Measurements from ENCODE around the gene CRMP1. TPM values are rescaled to one million over a fixed set of nuclear protein-coding genes. Genes with fewer than 3 reads are reported as not detected.

Gene CRMP1
- polyA plus RNA-seq, 1 donor = 69.3 TPM

DNA sequence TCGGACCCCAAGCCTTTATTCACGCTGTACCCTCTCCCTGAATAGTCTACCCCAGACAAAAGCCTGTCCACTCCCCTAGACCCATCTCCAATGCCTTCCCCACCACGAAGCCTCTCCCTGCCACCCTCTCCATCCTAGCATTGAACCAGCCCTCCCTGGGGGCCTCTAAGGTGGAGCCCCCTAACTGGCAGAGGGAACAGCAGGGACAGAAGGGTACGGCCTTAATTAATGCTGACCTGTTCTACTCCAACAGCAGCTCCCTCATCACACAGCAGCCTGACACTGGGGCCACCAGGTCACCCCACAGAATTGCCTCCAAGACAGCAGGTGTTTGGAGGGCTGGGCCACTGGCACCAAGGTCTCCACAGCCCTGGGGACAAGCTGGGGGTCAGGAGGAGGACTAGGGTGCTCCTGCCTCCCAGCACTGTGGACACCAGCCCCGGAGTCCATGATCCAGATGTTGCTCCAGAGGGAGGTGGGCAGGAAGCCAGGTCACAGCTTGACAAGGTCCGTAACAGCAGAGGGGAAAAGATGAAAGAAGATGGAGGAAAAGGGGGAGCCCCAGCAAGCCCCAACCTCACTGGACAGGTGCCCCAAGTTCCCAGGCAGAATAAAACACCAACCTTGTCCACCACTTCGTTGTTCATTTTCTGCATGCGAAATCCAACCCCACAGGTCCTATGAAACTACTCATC lies 3.7 kb downstream of the CRMP1 start:
- no peak for DNase-seq

DNA sequence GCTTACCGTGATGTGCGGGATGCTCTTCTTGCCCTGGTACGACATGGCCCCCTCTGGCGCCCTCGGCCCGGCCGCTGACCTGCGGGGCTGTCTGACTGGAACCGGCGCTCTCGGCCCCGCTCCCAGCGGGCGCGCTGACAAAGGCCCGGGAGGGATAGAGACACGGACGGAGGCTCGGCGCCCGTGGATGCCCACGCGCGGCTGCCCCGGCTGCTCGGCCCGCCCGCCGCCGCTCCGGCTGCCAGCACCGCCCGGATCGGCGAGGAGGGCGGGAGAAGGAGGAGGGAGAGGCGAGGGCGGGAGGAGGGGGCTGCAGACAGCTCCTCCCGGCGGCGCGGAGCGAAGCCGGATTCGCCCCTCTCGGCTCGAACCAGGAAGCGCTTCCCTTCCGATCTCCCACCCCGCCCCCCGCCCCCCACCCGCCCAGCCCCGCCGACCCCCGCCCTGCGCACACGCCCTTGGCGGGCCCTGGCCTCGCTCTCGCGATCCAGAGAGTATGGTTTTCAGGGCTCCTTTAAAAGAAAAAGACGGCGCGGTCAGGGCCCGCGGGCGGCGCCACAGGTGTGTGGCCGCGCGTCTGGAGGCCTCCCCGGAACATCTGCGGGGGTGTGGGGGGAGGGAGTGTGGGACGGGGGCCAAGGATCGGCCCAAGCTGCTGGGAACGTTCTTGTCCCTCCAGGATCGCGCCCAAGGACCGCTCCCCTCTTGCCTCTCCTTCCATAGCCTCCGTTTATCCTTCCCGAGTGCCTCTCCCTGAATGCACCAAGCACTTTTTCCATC lies 4.5 kb downstream of the CRMP1 start:
- DNase-seq = no peak

DNA sequence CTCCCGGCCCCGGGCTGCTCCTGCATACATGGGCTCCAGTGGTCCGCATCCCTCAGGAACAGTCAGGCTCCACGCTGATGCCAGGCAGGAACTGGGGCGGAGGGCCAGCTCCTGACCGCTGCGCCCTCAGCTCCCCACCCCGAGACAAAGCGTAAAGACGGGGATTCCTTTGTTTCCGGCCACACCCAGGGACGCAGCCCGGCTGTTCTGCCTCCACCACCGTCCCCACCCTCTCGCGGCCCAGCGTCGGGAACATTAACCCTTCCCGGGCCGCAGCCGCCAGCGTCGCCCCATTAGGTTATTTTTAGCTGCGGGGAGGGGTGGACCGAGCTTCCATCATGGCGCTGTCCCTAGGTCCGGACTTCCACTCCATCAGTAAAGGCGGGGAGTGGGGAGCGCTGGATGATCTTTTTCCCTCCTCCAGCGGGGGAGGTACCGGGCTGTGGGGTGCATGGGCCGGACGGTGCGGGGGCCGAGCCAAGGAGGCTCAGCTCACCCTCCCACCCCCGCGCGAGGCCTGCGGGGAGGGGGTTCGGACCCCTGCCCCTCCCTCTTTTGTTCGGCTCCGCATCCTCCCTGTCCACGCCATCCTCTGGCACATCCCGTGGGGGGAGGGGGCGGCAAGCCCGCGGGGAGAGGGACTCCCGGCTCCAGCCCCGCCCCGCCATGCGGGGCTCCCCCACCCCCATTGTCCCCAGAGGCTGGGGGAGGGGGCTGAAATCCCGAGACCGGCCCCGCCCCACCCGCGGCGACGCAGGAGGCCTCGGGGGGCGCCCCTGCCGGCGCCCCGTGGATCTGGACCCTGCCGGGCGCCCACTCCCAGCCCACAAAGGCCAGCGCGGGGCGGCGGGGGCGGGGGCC lies 5.3 kb downstream of the CRMP1 start:
- no peak for DNase-seq

DNA sequence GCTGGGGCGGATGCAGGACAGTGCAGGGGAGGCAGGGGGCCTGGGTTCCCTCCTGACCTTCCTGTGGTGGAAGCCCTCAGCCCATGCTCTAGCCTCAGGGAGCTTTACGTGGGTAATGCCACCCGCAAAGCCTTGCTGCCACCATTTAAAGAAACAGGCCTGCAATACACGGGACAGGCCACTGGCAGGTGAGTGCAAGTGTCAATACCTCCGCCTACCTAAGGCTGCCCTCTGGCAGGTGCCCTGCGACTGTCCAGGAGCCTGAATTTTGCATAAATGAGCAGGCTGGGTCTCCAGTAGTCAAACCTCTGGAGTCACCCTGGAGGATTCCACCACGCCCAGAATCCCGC lies 5.9 kb downstream of the CRMP1 start:
- no peak for DNase-seq

DNA sequence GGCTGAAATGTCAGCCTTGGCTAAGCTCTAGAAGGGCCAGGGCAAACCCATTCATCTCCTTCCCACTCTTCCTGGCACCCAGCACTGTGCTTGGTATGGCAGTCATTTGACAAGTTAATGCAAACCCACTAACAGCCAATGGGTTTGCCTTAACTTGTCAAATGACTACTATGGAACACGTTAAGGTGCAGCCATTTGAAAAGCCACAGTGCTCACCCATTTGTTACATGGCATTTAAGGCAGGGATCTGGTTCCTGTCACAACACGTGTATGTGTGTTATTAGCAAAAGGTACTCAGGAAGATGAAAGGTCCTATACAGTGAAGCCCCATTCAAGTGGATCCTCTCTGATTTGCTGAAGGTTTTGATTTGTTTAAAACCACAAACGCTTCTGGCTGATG lies 7.2 kb downstream of the CRMP1 start:
- no peak for DNase-seq

DNA sequence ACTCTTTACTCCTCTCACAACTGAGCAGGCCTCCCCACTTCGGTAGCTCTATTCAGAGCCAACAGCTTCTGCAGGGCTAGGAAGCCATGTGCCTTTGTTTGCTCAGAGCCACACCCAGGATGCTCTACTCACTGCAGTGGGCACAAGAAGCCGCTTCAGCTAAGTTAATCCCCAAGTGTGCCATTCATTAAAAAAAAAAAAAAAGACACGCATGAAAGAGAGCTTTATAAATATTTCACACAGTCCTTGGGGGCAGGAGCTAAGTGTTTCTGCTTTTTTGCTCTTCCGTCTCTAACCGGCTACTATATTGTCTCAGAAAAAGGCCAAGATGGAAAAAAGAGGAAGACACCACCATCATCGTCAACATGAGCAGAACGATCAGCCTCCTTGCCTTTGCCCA lies 8.1 kb downstream of the CRMP1 start:
- no peak for DNase-seq

DNA sequence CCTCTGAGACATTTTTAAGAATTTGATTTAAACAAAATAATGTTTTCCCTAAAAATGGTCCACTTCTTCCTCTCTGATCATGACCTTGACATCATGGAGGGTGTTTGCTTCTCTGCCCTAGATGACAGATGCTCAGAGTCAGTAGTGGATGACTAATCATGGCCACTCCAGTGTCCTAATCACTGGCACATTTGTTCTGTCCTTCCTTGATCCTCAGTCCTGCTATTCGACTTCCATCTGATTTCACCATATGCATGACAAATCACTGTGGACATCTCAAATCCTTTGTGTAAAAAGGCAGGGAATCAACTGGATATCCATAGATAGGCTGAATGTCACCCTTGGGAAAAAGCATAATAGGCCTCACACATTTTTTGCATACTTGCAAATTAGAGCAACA lies 9.0 kb downstream of the CRMP1 start:
- no peak for DNase-seq

DNA sequence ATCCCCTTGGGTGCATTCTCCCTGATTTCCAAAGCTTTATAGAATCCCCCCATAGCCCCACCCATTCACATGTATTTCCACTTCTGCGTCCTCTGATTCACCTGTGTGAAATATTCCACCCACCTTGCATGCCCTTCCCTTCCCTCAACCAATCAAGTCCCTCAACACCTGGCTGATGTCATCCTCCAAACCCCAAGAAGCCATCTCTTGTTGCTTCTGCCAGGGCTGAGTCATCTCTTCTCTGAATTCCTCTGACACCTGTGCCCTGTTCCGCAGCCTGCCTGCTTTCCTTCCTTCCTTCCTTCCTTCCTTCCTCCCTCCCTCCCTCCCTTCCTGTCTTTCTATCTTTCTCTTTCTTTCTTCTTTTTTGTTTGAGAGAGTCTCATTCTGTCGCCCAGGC lies 9.9 kb downstream of the CRMP1 start:
- no peak for DNase-seq

DNA sequence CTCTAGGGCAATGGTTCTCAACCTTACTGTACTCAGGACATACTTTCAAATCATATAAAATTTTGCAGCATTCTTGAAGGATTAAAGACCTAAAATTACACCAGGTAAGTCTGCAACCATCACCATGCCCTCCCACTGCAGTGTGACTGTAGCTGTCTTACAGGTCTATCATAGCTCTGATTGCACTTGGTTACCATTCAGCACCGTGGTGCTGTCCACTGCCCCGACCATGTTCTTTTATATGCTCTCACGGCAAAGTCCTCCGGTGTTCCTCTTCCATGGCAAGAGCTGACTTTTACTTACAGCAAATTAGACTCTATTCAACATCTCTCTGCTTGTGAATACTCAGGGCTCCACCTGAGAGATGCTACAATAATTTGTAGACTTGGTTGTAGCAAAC lies 11.5 kb downstream of the CRMP1 start:
- DNase-seq = no peak

DNA sequence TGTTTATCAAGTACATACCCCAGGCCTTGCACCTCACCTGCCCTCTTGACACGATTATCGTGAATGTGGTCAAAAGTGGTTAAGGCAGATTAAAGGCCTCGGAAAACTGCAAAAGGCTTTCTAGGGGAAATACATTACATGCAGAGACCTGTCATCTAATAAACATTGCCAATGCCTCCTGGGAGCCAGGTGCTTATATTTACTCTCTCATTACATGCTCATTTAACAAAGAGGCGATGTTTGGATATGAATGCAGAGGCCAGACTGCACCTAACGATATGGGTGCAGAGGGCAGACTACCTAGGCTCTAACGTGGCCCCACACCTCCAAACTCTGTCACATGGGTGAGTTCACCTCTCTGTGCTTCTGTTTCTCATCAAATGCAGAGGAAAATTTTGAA lies 14.5 kb downstream of the CRMP1 start:
- DNase-seq = no peak

DNA sequence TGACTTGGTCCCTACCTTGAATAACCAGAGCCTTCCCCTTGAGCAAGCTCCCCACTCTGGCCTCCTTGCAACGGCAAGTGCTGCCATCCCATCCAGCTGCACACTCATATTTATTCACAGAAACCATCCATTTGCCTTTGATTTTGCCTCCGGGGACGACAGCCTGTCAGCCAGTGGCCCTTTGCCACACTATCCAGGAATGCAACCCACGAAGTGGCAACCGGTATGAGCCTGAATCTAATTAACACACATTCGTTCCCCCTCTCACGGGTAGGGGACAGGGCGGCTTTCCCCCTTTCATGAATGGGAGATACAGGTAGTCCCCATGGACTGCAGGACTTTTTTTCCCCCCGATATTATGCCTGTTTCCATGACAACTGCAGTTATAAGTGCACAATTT lies 15.5 kb downstream of the CRMP1 start:
- DNase-seq = no peak

DNA sequence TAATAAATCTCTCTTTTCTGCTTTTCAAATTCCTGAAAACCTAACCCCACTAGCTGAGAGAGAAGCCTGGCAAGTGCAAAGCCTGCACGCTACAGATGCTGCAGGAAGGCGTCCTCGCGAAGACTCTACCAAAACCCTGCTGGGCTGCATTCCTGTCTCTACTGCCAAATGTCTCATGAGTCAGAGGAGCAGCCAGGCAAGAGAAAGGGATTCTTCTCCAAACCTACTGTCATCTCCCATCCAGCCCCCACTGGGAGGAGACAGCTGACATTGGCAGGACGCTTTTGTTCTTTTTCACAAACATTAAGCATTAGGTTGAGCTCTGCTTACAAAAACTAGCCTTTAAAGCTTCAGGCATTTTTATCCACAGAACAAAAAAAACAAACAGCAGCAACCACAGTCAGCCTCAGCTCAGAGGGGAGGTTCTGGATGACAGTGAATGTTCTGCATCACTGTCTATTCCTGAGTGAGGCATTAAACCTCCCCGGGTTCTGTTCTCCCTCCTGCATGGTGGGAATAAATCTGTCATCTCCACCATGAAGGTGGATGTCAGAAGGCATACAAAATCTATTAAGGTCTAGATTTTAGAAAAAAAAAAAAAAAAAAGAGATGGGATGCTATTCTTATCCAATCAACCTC lies 18.0 kb downstream of the CRMP1 start:
- DNase-seq = no peak

DNA sequence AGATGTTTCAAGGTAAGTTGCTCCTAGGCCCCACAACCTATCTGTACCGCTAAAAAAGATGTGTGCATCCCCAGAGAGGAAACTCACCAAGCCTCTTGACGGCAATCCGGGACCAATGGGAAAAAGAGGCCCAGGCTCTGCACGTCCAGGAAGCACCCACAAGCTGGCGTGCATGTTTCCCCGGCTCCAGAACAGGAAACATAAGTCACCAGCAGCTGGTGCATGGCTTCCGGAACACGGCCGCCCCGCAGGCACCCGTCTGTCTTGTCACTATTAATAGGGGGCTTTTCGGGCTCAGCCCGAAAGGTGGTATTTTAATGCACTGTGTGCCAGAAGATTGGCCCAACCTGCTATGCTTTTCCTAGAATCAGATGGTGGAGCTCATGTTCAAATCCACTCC lies 22.2 kb downstream of the CRMP1 start:
- DNase-seq = no peak

DNA sequence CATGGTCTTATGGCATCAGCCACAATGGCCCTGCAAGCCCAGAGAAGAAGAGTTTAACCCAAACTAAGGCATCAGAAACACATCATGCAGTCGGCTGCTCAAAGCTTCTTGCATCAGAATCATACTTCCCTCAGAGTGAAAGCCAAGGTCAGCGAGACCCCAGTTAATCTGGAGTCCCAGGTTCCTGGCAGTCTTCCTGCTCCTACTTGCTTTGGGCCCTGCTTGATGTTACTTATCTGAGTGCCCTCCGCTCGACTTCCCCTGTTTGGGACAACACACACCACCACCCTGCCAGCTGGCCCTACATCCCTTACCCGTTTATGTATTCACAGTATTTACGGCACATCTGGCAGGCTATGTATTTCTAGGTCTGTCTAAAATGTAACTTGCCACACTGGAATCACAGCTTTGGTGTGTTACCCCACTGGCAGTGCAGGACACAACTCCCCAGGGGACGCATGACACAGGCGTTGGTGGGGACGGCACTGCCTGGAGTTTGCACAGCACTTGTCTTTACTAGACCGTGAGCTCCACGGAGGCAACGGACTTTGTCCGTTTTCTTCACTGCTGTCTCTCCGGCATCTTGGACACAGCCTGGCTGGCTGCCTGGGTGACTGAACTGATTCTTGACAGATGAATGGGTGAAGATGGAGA lies 22.8 kb downstream of the CRMP1 start:
- no peak for DNase-seq

DNA sequence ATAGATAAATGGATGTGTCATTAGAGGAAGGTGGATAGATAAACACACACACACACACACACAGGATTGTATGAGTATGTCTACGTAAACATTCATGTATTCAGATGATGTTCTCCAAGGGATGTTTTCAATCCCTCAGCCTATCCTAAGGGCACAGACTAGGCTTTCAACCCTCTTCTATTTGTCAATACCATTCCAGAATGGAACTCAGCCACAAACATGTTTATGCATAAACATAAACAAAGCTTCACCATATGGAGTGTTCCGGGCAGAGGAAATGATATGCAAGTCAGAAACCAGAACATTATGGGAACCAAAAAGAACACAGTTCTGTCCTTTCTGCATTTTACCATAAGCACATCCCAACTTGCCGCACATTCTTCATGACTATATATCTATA lies 25.0 kb downstream of the CRMP1 start:
- no peak for DNase-seq

DNA sequence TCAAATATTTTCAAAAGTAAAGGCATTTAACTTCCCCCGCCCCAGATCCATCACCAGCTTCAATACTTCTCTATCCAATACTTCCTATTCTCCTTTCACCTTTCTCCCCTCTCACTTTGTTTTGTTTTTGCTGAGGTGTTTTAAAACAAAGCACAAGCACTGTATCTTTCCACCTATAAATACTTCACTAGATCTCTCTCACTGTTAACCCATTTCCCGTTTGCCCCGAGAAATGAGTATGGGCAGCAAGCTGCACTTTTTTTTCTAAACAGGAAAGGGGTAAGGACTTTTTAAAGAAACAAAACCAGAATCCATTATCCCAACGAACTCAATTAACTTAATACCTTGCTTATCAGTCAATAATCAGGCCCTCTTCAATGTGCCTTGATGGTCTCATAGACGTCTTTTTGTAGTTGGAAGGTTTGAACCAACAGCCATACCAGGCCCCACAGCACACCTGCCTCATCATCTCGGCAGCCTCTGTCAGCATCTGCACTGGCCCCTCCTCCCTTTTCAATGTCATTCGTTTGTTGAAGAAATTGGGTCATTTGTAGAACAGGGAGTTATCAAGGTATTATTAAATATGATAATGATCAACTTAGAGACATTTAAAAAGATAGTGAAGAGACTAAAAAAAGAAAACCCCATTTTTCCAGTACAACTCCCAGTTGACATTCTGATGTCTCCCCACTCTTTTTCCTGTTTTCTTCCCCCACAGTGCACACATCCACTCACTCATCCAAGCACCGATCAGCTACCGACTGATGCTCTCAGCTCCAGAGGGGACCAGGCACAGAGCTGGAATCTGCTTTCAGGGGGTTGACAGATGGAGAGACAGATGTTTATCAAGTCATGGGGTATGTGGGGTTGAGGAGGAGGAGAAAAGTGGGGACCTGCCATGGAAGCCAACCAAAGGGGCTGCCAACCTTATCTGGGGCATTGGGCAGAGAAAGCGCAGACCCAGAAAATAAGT lies 25.8 kb downstream of the CRMP1 start:
- no peak for DNase-seq

DNA sequence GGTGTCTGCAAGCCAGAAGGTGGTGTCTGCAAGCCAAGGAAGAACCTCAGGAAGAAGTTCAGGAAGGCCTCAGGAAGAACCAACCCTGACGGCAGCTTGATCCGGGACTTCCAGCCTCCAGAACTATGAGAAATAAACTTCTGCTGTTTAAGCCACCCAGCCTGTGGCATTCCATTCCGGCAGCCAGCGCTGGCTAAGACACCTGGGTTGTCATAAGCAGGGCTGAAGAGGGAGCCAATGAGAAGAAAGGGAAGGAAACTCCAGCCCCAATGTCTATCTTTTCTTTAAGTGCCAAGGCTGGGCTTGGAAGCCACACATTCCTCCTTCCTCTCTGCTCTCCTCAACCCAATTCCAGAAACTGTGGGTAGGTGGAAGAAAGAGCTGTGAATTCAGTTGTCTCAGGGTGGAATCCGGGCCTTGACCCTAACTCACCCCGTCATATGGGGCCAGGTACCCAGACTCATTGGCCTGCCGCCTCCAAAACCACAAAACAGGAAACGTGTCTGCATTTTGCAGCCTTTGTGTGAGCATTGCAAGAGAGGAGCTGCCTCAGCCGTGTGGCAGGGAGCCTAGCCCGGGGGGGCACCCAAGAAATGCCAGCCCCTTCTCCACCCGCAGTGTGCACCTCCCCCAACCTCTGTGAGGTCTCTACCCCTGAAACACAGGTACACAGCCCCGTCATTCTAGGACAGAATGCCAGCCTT lies 26.8 kb downstream of the CRMP1 start:
- DNase-seq = no peak

DNA sequence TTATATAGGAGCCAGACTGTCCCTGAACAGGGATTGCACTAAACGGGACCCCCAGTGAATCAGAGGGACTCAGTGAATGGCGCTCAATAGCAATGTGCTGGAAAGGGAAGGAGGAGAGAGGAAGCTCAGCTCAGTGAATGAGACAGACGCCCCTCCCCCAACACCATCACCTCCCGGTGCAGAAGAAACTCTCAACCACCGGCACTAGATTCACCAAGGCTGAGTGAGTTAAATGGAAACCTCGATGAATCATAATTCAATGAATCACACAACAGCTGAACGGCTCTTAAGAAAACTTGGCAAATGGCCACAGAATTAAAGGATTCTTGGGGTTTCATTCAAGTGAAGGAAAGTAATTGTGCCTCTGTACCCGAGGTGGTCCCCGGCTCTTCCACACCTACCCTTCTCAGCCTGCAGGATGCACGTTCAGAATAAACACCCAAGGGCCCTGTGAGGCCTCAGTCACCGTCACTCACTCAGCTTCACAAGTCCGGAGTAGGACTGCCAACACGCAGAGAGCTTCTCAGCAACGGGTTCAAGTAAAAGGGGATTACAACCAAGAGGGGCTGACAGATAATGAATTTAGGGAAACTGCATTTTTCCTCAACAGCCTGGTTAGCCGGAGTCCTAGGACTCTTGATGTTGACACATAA lies 29.3 kb downstream of the CRMP1 start:
- DNase-seq = no peak

DNA sequence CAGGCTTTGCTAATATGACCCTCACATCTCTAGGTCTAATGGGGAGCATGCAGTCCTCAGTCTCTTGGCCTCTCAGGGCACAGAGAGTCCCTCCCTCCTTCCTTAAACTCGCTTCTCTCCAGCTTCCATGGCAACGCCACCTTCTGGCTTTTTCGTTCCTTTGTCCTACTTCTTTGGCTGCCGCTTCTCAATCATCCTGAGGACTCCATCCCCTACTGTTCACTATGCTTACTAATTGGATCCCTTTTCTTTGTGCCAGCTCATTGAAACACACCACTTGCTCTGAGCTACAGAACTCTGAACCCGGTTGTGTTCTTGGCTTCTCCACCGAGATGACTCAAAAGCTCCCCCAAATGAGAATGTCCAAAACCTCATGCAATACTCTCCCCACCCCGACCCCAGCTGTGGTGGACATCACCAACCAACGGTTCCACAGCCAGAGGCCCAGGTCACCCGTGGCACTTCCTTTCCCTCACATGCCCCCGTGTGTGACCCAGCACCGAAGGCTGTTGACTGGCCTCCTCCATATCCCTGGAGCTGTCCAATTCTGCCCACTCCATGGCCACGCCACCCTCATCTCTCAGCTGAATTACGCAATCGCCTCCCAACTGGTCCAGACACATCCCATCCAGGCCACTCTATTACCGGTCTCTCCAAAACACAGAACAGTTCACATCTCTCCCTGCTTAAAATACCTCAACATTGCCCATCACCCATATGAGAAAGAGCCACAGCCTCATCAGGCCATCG lies 34.7 kb downstream of the CRMP1 start:
- DNase-seq = no peak

Data from left kidney (tissue), 2 donors.